DND-41 (cell line): ENCODE results near the gene NSMF.

Experiments used
- ATAC-seq: fragments of 200-7000 bp; cut with Tn5 transposase; 3 replicates; pipeline ENCODE4 v1.9.1; 2021; ENCODE audit warnings: low read depth; ENCODE audit not compliant: insufficient read depth
- DNase-seq: peaks from one replicate; pipeline ENCODE4 v3.0.0-alpha.2; 2020
- H2AFZ ChIP-seq: 2 replicates; pipeline ENCODE4 v1.6.0; 2012; ENCODE audit warnings: low read depth, low read length
- H3K27ac ChIP-seq: 2 replicates; pipeline ENCODE4 v1.5.1; 2012; ENCODE audit warnings: low read length, inconsistent platforms
- H3K27me3 ChIP-seq: fragments of 200-600 bp; sonication (generic); 2 replicates; pipeline ENCODE4 v1.6.0; 2012; ENCODE audit warnings: low read length, mild to moderate bottlenecking, inconsistent platforms; ENCODE audit not compliant: insufficient read depth, poor library complexity
- H3K36me3 ChIP-seq: 2 replicates; pipeline ENCODE4 v1.5.1; 2012; ENCODE audit warnings: low read length, inconsistent platforms; ENCODE audit not compliant: insufficient read depth
- H3K4me1 ChIP-seq: 2 replicates; pipeline ENCODE4 v1.5.1; 2012; ENCODE audit warnings: mild to moderate bottlenecking, low read length; ENCODE audit not compliant: insufficient read depth
- H3K4me2 ChIP-seq: 2 replicates; pipeline ENCODE4 v1.6.0; 2012; ENCODE audit warnings: mild to moderate bottlenecking, moderate library complexity, low read length, inconsistent platforms; ENCODE audit not compliant: insufficient read depth
- H3K4me3 ChIP-seq, 2 experiments: fragments of 200-600 bp in 1 of 2; shearing (Covaris generic) in 1 of 2; 2 replicates each; pipeline ENCODE4 v1.5.1; 2012 to 2016; ENCODE audit warnings: inconsistent platforms in 2 of 2, low read length in 2 of 2, mild to moderate bottlenecking in 2 of 2, low read depth in 1 of 2, moderate library complexity in 1 of 2
- H3K79me2 ChIP-seq: 2 replicates; pipeline ENCODE4 v1.6.0; 2012; ENCODE audit warnings: low read length, inconsistent platforms; ENCODE audit not compliant: insufficient read depth
- H3K9ac ChIP-seq: 2 replicates; pipeline ENCODE4 v1.6.0; 2012; ENCODE audit warnings: low read depth, mild to moderate bottlenecking, inconsistent platforms, low read length, moderate library complexity
- H3K9me3 ChIP-seq: 2 replicates; pipeline ENCODE4 v1.5.1; 2012; ENCODE audit warnings: low read length, moderate library complexity, mild to moderate bottlenecking, inconsistent platforms; ENCODE audit not compliant: insufficient read depth, severe bottlenecking
- H4K20me1 ChIP-seq: 2 replicates; pipeline ENCODE4 v1.6.0; 2012; ENCODE audit warnings: low read length; ENCODE audit not compliant: insufficient read depth
- EZH2 ChIP-seq: IDR thresholded peaks from 3 replicates; pipeline ENCODE4 v1.6.1; 2012; ENCODE audit warnings: borderline replicate concordance, low read depth, mild to moderate bottlenecking, moderate library complexity, low read length, inconsistent platforms; ENCODE audit not compliant: severe bottlenecking
- TF ChIP-seq, protein P1 (sequence below): IDR thresholded peaks from 2 replicates; pipeline ENCODE4 v1.5.1; 2012; ENCODE audit warnings: borderline replicate concordance, low read length, moderate library complexity, mild to moderate bottlenecking; ENCODE audit not compliant: poor library complexity, severe bottlenecking; ENCODE audit errors: extremely low read depth

The NSMF gene

GRCh38 chr9:137428841-137429545 is 30.1 kb downstream of the NSMF start:
- Histone ChIP-seq H3K4me2 (no peak overlapping the region), H3K9ac (no peak overlapping the region), H3K27ac (no peak overlapping the region), H3K4me3 (no peak overlapping the region), H2AFZ (no peak overlapping the region), H3K27me3 (no peaks in the 10 kb centered on the region), H3K9me3 (no peaks in the 10 kb centered on the region), H4K20me1 (no peaks in the 10 kb centered on the region), H3K36me3 (no peaks in the 10 kb centered on the region), H3K4me1 (no peaks in the 10 kb centered on the region), H3K79me2 (no peaks in the 10 kb centered on the region)
- TF ChIP-seq, protein P1, sequence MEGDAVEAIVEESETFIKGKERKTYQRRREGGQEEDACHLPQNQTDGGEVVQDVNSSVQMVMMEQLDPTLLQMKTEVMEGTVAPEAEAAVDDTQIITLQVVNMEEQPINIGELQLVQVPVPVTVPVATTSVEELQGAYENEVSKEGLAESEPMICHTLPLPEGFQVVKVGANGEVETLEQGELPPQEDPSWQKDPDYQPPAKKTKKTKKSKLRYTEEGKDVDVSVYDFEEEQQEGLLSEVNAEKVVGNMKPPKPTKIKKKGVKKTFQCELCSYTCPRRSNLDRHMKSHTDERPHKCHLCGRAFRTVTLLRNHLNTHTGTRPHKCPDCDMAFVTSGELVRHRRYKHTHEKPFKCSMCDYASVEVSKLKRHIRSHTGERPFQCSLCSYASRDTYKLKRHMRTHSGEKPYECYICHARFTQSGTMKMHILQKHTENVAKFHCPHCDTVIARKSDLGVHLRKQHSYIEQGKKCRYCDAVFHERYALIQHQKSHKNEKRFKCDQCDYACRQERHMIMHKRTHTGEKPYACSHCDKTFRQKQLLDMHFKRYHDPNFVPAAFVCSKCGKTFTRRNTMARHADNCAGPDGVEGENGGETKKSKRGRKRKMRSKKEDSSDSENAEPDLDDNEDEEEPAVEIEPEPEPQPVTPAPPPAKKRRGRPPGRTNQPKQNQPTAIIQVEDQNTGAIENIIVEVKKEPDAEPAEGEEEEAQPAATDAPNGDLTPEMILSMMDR: no peak
- no peak for TF ChIP-seq EZH2
- no peak for ATAC-seq
- no peak for DNase-seq

DNA sequence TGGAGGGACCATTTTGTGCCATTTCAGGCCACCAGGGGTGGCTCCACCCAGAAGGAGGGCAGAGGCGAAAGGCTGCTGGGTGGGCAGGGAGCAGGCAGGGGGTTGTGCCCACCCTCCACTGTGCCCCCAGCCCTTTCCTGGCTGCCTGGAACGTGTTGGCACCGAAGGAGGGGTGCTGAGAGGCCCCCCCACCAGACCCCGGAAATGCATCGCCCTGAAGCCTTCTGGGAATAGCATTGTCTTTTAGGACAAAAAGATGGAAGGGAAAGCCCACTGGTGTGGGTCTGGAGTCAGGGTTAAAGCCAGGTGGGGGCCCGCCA is 30.9 kb downstream of the NSMF start:
- no peaks in the 10 kb centered on the region for H3K4me1 ChIP-seq
- no peak overlapping the region for H2AFZ ChIP-seq
- no peak overlapping the region for H3K4me2 ChIP-seq
- no peaks in the 10 kb centered on the region for H3K36me3 ChIP-seq
- no peak overlapping the region for H3K9ac ChIP-seq
- no peak for TF ChIP-seq EZH2
- TF ChIP-seq, protein P1: no peak
- no peaks in the 10 kb centered on the region for H3K9me3 ChIP-seq
- no peak for ATAC-seq
- H4K20me1 ChIP-seq: no peaks in the 10 kb centered on the region
- no peaks in the 10 kb centered on the region for H3K79me2 ChIP-seq
- no peak overlapping the region for H3K27ac ChIP-seq
- H3K27me3 ChIP-seq: no peaks in the 10 kb centered on the region
- H3K4me3 ChIP-seq: no peak overlapping the region
- no peak for DNase-seq

DNA sequence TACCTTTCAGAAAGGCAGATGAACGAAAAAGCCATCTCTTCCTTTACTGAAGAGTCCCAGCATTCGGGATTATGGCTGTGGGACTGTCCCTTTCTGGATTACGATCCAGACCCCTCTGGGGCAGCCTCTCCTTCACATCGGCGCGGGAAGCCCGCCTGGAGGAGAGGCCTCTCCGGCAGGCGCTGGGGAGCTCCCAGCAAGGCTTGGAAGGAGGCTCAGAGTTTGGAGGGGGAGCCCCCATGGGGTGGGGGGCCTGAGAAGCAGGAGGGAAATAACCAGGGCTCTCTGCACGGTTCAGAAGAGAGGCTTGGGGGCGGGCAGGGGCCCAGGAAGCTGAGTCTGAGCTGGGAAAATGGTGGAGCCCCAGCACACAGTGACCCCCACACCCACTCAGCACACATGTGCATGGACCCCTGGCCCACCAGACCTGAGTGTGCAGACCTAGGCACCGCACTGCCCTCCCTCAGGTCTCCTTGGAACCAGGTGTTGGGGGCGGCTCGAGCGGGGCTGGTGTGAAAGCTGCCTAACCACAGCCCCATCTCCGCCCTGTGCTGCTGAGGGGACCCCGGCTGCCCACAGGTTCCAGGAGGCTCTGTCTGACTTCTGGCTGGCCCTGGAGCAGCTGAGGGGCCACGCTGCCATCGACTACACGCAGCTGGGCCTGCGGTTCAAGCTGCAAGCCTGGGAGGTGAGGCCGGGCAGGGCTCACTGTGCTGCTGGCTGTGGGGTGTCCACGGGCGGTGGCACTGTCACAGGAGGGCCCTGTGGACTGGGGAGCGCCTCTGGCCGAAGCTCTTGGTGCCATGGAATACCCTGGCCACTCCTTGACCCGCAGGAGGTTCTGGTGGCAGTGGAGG is 31.5 kb downstream of the NSMF start:
- no peak for ATAC-seq

More for the DNA sequence above, 31.5 kb downstream of the NSMF start:
- H2AFZ ChIP-seq: no peak overlapping the region
- no peaks in the 10 kb centered on the region for H3K27me3 ChIP-seq
- no peaks in the 10 kb centered on the region for H3K36me3 ChIP-seq
- H3K9ac ChIP-seq: no peak overlapping the region
- H3K4me2 ChIP-seq: no peak overlapping the region
- TF ChIP-seq, protein P1: no peak
- no peak for TF ChIP-seq EZH2
- no peaks in the 10 kb centered on the region for H3K79me2 ChIP-seq
- H3K9me3 ChIP-seq: no peaks in the 10 kb centered on the region
- no peaks in the 10 kb centered on the region for H4K20me1 ChIP-seq
- no peaks in the 10 kb centered on the region for H3K4me1 ChIP-seq
- H3K27ac ChIP-seq: no peak overlapping the region
- H3K4me3 ChIP-seq: no peak overlapping the region
- no peak for DNase-seq
